Endodermal cell (in vitro differentiated cells): ENCODE results near the gene SLC15A3. TPM values are rescaled to one million over a fixed set of nuclear protein-coding genes. Genes with fewer than 3 reads are reported as not detected.

Experiments
- DNase-seq: peaks from one replicate; pipeline ENCODE4 v3.0.0-alpha.2; 2017
- H3K27ac ChIP-seq: 2 replicates; pipeline ENCODE4 v1.5.1; 2013; ENCODE audit warnings: mild to moderate bottlenecking, low read depth, low read length, moderate library complexity
- H3K27me3 ChIP-seq: 2 replicates; pipeline ENCODE4 v1.6.1; 2013; ENCODE audit warnings: mild to moderate bottlenecking, low read length, moderate library complexity; ENCODE audit not compliant: insufficient read depth, control insufficient read depth, poor library complexity, severe bottlenecking
- H3K36me3 ChIP-seq: 2 replicates; pipeline ENCODE4 v1.7.0; 2013; ENCODE audit warnings: mild to moderate bottlenecking, low read length, moderate library complexity; ENCODE audit not compliant: control insufficient read depth, insufficient read depth
- H3K4me1 ChIP-seq: one replicate; pipeline ENCODE4 v1.7.0; 2013; ENCODE audit warnings: low read length; ENCODE audit not compliant: control insufficient read depth, insufficient read depth
- H3K4me3 ChIP-seq: 2 replicates; pipeline ENCODE4 v1.5.1; 2013; ENCODE audit warnings: mild to moderate bottlenecking, low read length, moderate library complexity
- H3K9ac ChIP-seq: 2 replicates; pipeline ENCODE4 v1.6.1; 2013; ENCODE audit warnings: mild to moderate bottlenecking, low read length, moderate library complexity; ENCODE audit not compliant: poor library complexity, severe bottlenecking; ENCODE audit errors: extremely low read depth
- H3K9me3 ChIP-seq: 2 replicates; pipeline ENCODE4 v1.6.1; 2013; ENCODE audit warnings: mild to moderate bottlenecking, low read length, moderate library complexity; ENCODE audit not compliant: control insufficient read depth
- H3K27ac Mint-ChIP-seq: 2 replicates; pipeline ENCODE4 v1.8.0; 2020; ENCODE audit warnings: mixed read lengths
- H3K27me3 Mint-ChIP-seq: 2 replicates; pipeline ENCODE4 v1.8.0; 2021; ENCODE audit warnings: mild to moderate bottlenecking, mixed read lengths; ENCODE audit not compliant: insufficient read depth
- H3K36me3 Mint-ChIP-seq: 2 replicates; pipeline ENCODE4 v1.8.0; 2020; ENCODE audit warnings: low read depth, mixed read lengths
- H3K4me1 Mint-ChIP-seq: 2 replicates; pipeline ENCODE4 v1.8.0; 2020; ENCODE audit warnings: mixed read lengths
- H3K4me3 Mint-ChIP-seq: 2 replicates; pipeline ENCODE4 v1.8.0; 2020; ENCODE audit warnings: mild to moderate bottlenecking, moderate library complexity, mixed read lengths
- H3K9me3 Mint-ChIP-seq: 2 replicates; pipeline ENCODE4 v1.8.0; 2020; ENCODE audit warnings: mild to moderate bottlenecking, mixed read lengths
- CTCF ChIP-seq: fragments of 200-600 bp; sonication (generic); conservative IDR thresholded peaks from 2 replicates; pipeline ENCODE4 v1.5.0; 2021; ENCODE audit warnings: antibody characterized with exemption, mild to moderate bottlenecking
- WGBS, 2 experiments: methylation state at CpG; one replicate each; pipeline versions ENCODE4 v1.1.5 to v1.1.7; 2013; ENCODE audit warnings: missing lambda C conversion rate in 2 of 2, mixed read lengths in 1 of 2; ENCODE audit not compliant: insufficient coverage in 1 of 2, insufficient read length in 1 of 2; 5-methylcytosine and 5-hydroxymethylcytosine counted together
- total RNA-seq, 2 donors: library from RNA; stranded (reverse); fragmentation: NEBNext Ultra II Directional in 1 of 2; extraction: Animal tissue kit (Norgen Biotek cat#: 25700) in 1 of 2; gene quantifications; 2 replicates in 1 of 2; 3 replicates in 1 of 2; pipeline ENCODE4 v1.2.1, GENCODE V29; 2021

Gene SLC15A3
- total RNA-seq, 2 donors from 2014 or later: 1.4 to 1.6 TPM

DNA sequence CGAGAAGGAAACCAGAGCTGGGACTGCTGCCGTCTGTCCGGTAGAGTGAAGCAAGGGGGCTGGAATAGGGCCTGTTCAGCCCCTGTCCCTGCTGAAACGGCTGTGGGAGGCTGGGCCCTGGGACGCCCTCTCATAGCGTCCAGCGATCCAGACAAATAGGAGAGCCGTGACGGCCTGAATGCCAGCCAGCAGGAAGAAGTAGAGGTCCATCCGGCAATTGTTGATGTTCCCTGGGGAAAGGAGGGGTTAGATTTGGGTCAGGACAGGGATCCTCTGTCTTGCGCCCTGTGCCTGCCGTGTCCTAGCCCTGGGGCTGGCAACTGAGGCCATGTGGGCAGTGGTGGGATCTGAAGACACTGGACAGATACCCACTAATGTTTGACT is 14.8 kb downstream of the SLC15A3 start:
- no peak overlapping the region for H3K4me3 Mint-ChIP-seq
- Histone ChIP-seq H3K36me3 (peaks cover 6% of the 10 kb centered on the region), H3K9ac (no peak overlapping the region), H3K4me3 (no peak overlapping the region), H3K27ac (no peak overlapping the region), H3K27me3 (no peaks in the 10 kb centered on the region), H3K9me3 (no peaks in the 10 kb centered on the region), H3K4me1 (no peaks in the 10 kb centered on the region)
- TF ChIP-seq CTCF: no peak
- peaks cover 2% of the 10 kb centered on the region for H3K4me1 Mint-ChIP-seq
- H3K27ac Mint-ChIP-seq: no peak overlapping the region
- peaks cover 13% of the 10 kb centered on the region for H3K36me3 Mint-ChIP-seq
- no peaks in the 10 kb centered on the region for H3K27me3 Mint-ChIP-seq
- WGBS, 2 experiments: 95 to 96% methylated on average over 4 to 12 of the region's 12 CpGs
- no peak for DNase-seq
- no peaks in the 10 kb centered on the region for H3K9me3 Mint-ChIP-seq

DNA sequence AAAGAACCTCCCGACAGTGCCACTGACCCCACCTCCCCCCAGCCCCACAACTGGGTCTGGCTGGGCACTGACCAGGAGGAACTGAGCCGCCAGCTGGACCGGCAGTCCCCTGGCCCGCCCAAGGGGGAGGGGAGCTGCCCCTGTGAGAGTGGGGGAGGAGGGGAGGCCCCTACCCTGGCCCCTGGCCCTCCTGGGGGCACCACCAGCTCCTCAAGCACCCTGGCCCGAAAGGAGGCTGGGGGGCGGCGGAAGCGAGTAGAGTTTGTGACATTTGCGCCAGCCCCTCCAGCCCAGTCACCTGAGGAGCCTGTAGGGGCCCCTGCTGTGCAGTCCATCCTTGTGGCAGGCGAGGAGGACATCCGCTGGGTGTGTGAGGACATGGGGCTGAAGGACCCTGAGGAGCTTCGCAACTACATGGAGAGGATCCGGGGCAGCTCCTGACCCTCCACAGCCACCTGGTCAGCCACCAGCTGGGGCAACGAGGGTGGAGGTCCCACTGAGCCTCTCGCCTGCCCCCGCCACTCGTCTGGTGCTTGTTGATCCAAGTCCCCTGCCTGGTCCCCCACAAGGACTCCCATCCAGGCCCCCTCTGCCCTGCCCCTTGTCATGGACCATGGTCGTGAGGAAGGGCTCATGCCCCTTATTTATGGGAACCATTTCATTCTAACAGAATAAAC is 15.4 kb downstream of the SLC15A3 start:
- Histone ChIP-seq H3K27me3 (no peaks in the 10 kb centered on the region), H3K36me3 (peaks cover 11% of the 10 kb centered on the region), H3K9me3 (no peaks in the 10 kb centered on the region), H3K4me1 (no peaks in the 10 kb centered on the region), H3K27ac (no peak overlapping the region), H3K4me3 (no peak overlapping the region), H3K9ac (no peak overlapping the region)
- peaks cover 2% of the 10 kb centered on the region for H3K4me1 Mint-ChIP-seq
- H3K36me3 Mint-ChIP-seq: peaks cover 15% of the 10 kb centered on the region
- no peak overlapping the region for H3K27ac Mint-ChIP-seq
- no peak for DNase-seq
- H3K9me3 Mint-ChIP-seq: no peaks in the 10 kb centered on the region
- 90% methylated on average over 13 to 18 of the region's 18 CpGs for WGBS, 2 experiments
- no peaks in the 10 kb centered on the region for H3K27me3 Mint-ChIP-seq
- H3K4me3 Mint-ChIP-seq: no peak overlapping the region
- TF ChIP-seq CTCF: no peak

DNA sequence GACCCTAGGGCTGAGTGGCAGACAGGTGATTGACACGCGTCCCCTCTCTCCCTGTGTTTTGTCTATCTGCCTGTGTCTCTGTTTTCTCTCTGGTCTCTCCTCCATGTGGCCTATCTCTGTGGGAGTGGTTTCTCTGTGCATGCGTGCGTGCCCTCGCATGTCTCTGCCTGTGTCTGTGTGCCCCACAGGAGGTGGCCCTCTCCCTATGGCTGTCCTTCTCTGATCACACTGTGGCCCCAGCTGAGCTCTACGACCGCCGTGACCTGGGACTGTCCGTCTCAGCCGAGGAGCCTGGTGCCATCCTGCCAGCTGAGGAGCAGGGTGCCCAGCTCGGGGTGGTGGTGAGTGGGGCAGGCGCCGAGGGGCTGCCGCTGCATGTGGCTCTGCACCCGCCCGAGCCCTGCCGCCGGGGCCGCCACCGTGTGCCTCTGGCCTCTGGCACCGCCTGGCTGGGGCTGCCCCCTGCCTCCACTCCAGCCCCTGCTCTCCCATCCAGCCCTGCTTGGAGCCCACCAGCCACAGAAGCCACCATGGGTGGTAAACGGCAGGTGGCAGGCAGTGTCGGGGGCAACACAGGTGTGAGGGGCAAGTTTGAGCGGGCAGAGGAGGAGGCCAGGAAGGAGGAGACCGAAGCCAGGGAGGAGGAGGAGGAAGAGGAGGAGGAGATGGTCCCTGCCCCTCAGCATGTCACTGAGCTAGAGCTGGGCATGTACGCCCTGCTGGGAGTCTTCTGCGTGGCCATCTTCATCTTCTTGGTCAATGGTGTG is 16.1 kb downstream of the SLC15A3 start:
- Mint-ChIP-seq H3K27ac (no peak overlapping the region), H3K36me3 (peaks cover 22% of the 10 kb centered on the region), H3K4me1 (peaks cover 2% of the 10 kb centered on the region), H3K27me3 (no peaks in the 10 kb centered on the region), H3K9me3 (no peaks in the 10 kb centered on the region), H3K4me3 (no peak overlapping the region)
- H3K4me1 ChIP-seq: no peaks in the 10 kb centered on the region
- H3K27ac ChIP-seq: no peak overlapping the region
- H3K27me3 ChIP-seq: no peaks in the 10 kb centered on the region
- no peaks in the 10 kb centered on the region for H3K9me3 ChIP-seq
- 97 to 99% methylated on average over 14 to 27 of the region's 27 CpGs for WGBS, 2 experiments
- DNase-seq: no peak
- no peak overlapping the region for H3K9ac ChIP-seq
- H3K4me3 ChIP-seq: no peak overlapping the region
- TF ChIP-seq CTCF: no peak
- H3K36me3 ChIP-seq: peaks cover 18% of the 10 kb centered on the region
